Activated T-helper 1 cell treated with Interleukin-2 at 50 U/mL for 16 hours (primary cell): ENCODE data around the gene RABL2B.
"Not testable (repeated sequence)": the region's sequence is repeated elsewhere in the genome, so short reads cannot be mapped to it uniquely, and the experiment has no call there.

ENCODE experiments used
- DNase-seq: peaks from one replicate; pipeline ENCODE4 v3.0.0-alpha.2; 2020; ENCODE audit warnings: low read depth

The RABL2B gene

DNA sequence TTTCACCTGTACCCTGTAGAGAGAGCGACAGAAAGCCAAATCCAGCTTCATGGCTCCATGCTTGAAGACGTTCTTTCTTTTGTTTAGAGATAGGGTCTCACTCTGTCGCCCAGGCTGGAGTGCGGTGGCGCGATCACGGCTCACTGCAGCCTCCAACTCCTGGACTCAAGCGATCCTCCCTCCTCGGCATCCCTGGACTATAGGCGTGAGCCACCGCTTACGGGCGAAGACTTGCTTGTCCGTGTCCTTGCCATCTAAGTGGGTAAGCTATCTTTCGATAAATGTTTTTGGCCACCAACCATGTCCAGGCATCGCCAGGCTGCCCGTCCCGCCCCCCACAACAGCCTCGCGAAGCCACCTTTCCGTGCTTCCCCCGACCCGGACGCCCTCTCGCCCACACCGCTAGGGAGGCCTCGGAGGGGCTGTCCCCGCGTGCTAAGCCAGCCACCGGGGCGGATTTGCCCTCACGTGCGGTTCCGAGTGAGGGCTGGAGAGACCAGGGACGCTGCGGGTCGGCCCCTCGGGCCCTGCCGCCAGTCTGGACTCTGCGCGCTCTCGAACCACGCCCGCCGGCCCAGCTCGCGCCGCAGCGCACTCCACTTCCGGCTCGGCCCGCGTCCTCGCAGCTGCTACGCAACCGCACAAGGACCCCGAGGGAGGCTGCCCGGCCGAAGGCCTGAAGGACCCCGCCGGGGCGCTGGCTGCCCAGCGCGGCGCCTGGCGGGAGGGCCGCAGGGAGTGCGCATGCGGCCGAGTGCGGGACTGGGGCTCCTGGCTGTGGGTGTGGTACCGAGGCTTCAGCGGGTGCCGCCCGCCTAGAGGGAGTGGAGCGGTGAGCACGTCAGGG is at the start of gene RABL2B:
TSS of gene RABL2B (minus strand) at position 604 of the 847 bp plus-strand sequence. CDS start 1,342 bp downstream, outside the sequence.
- peak; percentile 83 for DNase-seq

DNA sequence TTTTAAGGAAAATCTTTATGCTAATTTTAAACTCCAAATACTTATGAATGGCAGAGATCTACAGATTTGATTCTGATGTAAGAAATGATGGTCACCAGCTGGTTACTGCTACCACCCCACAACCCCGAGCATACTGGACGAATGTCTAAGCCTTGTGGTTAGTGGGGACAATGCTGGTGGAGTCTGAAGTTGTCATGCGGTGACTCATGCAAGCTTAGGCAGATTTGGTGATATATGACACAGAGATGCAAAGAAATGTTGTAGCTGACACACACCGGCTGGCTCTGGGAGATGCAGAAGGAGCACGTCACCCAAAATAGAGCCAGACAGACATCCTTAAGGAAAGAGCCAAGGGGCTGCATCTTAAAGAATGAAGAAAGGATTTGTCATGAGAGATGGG is 3.5 kb upstream of the RABL2B start:
- not testable (repeated sequence) for DNase-seq

DNA sequence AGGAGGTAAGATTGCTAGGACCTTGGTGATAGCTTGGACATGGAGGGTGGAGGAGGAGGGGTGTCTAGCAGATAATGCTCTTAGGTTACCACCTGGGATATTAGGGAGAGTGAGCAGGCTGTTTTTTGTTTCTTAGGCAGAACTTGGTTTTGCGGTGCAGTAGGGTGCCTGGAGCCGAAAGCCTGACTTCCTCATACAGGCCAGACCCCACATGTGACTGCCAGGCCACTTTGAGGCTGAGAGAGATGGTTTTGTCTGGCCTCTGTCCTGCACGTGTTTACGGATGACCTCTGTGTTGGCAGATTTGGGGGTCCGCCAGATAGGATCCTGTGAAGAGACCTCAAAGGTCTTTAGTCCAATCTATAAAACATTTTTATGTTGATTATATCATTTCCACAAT is 1.9 kb upstream of the RABL2B start:
- DNase-seq, result not testable (repeated sequence)

DNA sequence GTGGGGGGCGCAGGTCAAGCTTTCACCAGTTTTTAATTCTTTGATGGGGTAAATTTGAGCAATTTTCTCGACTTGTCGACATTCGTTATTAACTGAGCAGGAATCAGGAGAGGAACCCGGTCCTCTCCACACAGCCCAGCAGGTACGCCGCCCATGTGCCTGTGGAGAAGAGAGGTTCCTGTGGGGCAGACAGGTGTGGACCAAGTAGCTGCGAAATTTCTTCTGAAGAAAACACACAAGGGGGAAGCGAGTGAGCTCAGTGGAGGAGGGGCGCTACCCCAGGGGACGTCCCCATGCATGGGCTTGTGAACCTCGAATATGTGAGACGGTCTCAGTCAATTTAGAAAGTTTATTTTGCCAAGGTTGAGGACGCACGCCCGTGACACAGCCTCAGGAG is 442 bp upstream of the RABL2B start:
- DNase-seq, result not testable (repeated sequence)

DNA sequence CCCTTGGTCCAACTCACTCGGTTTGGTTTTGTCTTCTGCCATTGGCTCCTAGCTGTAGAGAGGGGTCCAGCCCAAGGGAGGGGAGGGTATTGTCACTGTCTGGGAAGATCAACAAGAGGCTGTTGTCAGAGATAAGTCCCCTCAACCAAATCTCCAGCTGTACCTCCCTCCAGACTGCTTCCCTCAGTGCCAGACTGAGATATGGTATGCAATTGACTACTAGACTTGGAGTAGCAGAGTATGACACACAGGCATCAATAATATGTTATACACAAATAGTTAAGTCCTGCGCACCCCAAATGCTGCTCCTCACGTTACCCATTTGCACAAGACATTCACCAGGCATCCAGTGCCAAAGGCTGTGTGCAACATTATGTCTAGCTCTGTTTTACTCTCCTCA is 1.2 kb downstream of the RABL2B start:
- DNase-seq, result not testable (repeated sequence)

DNA sequence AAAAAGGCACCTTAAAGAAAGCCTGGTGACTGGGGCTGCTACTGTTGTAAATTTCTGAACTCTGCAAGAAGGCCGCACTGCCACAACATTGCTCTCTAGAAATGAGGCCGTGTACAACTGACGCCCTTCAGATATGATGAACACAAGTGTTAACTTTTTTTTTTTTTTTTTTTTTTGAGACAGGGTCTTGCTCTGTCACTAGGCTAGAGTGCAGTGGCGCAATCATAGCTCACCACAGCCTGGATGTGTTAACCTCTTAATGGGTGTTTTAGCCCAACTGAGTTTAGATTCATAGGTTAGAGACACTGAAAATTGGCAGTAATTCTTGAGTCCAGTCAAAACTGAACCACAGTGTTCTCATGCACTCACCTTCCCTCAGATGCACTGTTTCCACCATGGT is 3.2 kb downstream of the RABL2B start:
- not testable (repeated sequence) for DNase-seq

DNA sequence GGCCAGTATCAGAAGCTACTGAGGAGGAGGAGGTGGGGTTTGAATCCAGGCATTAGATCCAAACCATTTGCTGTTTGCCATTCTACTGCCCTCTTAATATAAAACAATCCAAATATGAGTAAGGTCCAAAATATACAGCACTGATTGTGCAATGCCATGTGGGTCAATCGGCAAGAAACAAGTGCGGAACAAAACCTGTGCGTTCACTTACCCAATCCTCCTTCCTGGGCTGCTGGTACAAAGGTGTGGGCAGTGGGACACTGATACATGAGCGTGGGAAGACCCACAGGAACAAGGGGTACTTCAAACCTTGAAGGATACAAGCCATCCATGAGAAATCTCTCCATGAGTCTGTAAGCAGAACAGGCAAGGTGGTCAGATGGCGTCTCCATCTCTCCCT is 5.8 kb downstream of the RABL2B start:
- not testable (repeated sequence) for DNase-seq

DNA sequence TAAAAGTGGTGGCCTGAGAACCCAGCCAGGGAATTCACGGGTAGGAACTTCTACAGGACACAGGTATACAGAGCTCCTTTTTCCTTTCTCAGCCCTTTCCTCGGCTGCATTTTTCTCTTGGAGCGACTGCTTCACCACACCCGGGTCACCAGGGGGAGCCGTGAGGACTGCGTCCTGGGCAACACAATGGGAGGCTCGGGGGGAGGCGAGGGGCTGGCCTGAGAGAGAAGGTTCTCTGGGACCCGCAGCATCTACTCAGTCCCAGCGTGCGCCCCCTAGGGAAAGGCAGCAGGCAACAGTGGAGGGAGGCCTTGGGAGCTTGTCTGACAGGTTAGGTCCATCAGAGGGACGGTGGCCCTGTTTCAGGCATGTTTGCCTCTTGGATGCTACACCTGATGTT is 8.3 kb downstream of the RABL2B start:
- not testable (repeated sequence) for DNase-seq

DNA sequence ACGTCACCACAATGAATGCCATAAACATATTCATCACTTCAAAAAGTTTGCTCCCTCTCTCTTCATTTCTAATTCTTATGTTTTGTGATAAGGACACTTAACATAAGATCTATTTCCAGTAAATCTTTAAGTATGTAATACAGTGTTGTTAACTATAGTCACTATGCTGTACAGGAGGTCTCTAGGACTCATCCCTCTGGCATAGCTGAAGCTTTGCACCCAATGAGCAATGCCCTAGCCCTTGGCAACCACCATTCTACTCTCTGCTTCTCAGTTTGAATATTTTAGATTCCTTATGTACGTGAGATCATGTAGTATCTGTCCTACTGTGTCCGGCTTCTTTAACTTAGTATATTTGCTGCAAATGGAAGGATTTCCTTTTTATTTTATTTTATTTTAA is 19.1 kb downstream of the RABL2B start:
- DNase-seq, result not testable (repeated sequence)

DNA sequence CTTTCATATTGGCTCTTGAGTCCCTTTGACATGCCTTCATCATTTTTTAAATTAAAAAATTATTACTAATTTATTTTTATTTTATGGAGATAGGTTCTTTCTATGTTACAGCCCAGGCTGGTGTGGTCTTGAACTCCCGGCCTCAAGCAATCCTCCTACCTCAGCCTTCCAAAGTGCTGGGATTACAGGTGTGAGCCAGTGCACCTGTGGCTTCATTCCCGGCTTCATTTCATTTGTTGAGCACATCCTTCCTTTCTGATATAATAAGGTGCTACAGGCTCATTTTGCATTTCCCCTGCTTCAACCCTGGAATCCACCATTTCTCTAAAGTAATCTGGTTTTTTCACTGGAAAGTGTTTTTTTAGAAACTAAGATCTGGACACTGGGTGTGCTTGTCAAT is 21.6 kb downstream of the RABL2B start:
- DNase-seq, result not testable (repeated sequence)

DNA sequence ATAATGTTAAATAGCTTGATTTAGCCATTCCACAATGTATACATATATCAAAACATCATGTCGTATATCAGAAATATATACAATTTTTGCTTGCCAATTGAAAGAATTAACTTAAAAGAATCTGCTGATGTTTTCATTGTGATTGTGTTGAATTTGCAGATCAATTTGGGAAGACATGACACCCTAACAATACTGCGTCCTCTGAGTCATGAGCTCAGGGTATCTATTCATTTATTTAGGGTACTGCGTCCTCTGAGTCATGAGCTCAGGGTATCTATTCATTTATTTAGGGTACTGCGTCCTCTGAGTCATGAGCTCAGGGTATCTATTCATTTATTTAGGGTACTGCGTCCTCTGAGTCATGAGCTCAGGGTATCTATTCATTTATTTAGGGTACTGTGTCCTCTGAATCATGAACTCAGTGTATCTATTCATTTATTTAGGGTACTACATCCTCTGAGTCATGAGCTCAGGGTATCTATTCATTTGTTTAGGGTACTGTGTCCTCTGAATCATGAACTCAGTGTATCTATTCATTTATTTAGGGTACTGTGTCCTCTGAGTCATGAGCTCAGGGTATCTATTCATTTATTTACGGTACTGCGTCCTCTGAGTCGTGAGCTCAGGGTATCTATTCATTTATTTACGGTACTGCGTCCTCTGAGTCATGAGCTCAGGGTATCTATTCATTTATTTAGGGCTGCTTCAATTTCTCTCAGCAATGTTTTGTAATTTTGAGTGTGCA is 23.7 kb downstream of the RABL2B start:
- DNase-seq, result not testable (repeated sequence)

DNA sequence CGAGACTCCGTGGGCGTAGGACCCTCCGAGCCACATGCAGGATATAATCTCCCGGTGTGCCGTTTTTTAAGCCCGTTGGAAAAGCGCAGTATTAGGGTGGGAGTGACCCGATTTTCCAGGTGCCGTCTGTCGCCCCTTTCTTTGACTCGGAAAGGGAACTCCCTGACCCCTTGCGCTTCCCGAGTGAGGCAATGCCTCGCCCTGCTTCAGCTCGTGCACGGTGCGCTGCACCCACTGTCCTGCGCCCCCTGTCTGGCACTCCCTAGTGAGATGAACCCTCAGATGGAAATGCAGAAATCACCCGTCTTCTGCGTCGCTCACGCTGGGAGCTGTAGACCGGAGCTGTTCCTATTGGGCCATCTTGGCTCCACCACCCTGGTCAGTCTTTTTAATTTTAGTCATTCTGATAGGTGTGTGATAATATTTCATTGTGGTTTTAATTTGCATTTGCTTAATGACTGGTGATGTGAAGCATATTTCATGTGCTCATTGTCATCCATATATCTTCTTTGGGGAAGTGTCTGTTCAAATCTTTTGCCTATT is 26.4 kb downstream of the RABL2B start:
- peak; percentile 58 for DNase-seq

DNA sequence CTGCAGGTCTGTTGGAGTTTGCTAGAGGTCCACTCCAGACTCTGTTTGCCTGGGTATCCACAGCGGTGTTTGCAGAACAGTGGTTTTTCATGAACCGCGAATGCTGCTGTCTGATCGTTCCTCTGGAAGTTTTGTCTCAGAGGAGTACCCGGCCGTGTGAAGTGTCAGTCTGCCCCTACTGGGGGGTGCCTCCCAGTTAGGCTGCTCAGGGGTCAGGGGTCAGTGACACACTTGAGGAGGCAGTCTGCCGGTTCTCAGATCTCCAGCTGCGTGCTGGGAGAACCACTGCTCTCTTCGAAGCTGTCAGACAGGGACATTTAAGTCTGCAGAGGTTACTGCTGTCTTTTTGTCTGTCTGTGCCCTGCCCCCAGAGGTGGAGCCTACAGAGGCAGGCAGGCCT is 27.0 kb downstream of the RABL2B start:
- DNase-seq, result not testable (repeated sequence)

DNA sequence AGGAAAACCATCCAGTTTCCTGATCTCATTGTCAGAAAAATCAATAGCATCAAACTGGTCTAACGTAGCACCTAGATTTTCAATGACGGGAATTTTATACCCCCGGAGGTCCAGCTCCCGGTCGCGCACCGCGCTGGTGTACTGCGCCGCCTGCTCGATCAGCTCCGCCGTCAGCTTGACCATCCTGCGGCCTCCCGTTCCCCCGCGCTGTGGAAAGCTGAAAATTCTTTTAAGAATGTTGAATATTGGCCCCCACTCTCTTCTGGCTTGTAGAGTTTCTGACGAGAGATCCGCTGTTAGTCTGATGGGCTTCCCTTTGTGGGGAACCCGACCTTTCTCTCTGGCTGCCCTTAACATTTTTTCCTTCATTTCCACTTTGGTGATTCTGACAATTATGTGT is 28.2 kb downstream of the RABL2B start:
- not testable (repeated sequence) for DNase-seq

DNA sequence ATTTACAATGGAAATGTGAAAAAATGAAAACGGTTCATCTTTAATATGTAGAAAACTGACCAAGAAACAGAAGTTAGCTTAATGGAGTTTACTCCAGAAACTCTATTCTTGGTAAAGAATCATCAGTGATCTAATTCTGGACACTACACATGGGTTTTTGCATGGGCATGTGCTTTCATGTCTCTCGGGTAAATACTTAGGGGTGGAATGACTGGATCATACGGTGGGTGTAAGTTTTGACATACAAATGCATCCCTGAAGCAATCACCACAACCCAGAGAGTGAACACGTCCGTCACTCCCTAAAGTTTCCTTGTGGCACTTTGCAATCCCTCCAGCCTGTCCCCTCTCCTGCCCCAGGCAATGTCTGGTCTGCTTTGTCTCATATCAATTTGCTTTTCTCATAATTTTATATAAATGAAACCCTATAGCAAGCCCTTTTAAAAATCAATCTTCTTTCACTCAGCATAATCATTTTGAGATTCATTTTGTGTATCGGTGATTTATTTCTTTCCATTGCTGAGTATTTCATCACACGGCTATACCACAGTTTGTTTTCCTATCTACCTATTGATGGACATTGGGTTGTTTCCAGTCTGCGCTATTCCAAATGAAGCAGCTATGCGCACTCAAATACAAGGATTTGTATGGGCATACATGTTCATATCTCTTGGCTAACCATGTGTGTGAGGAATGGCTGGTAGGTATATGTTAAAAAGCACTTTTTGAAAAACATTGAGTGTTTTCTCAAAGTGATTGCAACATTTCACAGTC is 33.9 kb downstream of the RABL2B start:
- DNase-seq, result not testable (repeated sequence)

DNA sequence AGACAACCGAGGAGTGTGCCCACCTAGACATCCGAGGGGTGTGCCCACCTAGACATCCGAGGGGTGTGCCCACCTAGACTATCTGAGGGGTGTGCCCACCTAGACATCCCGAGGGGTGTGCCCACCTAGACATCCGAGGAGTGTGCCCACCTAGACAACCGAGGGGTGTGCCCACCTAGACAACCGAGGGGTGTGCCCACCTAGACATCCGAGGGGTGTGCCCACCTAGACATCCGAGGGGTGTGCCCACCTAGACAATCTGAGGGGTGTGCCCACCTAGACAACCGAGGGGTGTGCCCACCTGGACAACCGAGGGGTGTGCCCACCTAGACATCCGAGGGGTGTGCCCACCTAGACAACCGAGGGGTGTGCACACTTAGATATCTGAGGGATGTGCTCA is 34.8 kb downstream of the RABL2B start:
- DNase-seq, result not testable (repeated sequence)

DNA sequence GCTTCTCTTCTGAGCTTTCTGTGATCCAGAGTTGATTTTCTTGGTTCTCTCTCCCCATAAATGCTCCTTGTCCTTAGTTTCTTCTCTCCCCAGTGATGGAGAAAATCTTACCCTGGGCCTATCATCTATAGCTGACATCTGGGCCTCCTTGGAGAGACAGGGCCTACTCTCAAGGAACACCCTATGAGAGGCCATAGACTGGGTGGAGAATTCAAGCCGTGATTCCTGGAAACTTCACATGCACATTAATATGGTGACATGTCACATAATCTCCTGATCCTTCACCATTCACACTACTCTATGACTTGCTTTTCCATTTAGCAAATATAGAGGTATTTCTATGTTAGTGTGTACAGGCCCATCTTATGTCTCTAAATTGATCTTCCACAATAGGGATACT is 35.9 kb downstream of the RABL2B start:
- not testable (repeated sequence) for DNase-seq

DNA sequence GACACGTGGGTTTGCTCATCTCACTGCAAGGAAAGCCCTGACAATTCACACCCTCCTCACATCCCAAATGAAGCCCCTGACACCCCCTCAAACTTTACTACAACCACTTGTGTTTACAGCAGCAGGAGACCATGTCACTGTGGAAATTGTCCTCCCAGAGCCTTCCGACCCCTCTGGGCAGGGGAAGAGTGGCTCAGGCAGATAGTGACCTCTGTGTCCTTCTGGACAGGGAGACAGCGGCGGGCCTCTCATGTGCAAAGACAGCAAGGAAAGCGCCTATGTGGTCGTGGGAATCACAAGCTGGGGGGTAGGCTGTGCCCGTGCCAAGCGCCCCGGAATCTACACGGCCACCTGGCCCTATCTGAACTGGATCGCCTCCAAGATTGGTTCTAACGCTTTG is 39.0 kb downstream of the RABL2B start:
- not testable (repeated sequence) for DNase-seq

DNA sequence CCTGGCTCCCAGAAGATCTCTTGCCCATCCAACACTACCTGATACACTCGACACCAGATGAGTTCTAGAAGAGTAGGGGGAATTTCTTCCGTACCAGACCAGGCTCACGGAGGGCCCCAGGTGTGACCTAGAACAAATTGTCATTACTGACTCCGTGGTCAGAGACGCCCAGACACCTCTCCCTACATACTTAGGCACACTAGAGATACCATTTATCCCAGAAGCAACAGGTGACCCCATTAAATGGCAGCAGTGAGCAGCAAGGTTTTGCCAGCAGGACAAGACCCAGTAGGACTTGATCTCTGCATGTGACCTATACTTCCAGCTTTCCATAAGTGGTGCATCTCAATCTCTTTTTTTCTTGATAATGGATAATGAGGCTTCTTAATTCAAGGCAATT is 42.7 kb downstream of the RABL2B start:
- not testable (repeated sequence) for DNase-seq

DNA sequence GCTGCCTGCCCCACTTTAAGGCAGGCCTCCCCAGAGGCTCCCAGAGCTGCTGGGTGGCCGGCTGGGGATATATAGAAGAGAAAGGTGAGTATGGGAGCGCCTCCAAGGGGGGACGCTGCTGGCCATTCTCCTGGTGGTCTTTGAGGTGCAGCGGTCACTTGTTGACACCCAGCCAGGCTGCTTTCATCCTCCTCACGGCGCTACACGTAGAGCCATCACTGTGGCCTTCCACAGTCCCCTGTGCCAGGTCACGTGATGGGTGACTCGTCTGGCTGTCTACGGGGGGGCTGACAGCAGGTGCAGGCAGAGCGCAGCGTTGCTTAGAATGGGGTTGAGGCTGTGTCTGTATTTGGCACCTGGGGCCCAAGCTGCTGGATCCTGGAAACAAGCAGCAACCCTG is 43.5 kb downstream of the RABL2B start:
- DNase-seq, result no peak

DNA sequence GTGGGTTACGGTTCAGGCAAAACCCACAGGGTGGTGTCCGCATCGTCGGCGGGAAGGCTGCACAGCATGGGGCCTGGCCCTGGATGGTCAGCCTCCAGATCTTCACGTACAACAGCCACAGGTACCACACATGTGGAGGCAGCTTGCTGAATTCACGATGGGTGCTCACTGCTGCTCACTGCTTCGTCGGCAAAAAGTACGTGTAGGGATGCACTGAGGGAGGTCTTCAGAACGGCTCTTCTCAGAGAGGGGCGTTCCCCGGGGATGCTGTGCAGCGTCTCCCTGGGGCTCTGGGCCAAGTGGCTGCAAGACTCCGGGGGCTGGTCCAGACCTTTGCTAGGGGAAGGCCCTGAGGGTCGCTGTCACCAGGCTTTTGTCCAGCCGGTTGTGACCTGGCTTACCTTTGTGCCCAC is 44.2 kb downstream of the RABL2B start:
- DNase-seq, result no peak

DNA sequence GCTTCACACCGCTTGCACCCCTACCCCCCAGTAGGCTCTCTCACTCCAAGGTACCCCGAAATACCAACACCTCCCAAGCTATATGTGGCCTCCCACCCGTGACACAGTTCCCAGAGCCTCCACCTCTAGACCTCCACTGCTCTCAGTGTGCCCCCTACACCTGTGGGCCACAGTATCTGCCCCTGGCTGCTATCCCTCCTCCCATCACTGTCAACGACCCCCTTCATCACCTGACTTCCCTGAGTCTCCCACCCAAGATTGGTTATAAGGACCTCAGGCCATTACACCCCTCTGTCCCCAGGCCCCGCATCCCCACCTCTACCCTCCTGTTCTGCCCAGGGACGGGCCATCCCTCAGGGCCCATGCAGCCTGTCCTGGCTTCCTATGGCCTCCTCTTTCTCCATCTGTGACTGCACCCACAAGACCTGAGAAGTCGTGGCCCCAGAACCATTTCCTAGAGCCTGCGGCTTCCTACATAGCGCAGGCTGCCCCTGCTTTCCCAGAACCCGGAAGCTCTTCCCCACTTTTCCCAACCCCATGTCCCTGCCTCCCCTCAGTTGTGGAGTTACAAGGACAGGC is 44.7 kb downstream of the RABL2B start:
- DNase-seq, result no peak
